Hepatocyte (in vitro differentiated cells): ENCODE measurements around the gene KRTAP5-6. TPM values are rescaled to one million over a fixed set of nuclear protein-coding genes. Genes with fewer than 3 reads are reported as not detected.

ENCODE experiments used
- DNase-seq: peaks from one replicate; pipeline ENCODE4 v3.0.0-alpha.2; 2016; ENCODE audit warnings: low spot score
- H2AFZ ChIP-seq: fragments of 200-600 bp; sonication (generic); 2 replicates; pipeline ENCODE4 v1.6.0; 2016; ENCODE audit warnings: antibody characterized with exemption, mild to moderate bottlenecking
- H3K27ac ChIP-seq: fragments of 200-600 bp; sonication (generic); 2 replicates; pipeline ENCODE4 v1.5.1; 2016; ENCODE audit warnings: mild to moderate bottlenecking
- H3K27me3 ChIP-seq: fragments of 200-600 bp; sonication (generic); 2 replicates; pipeline ENCODE4 v1.6.1; 2016
- H3K36me3 ChIP-seq: fragments of 200-600 bp; sonication (generic); replicated peaks from 2 replicates; pipeline ENCODE4 v1.5.1; 2016; ENCODE audit warnings: low read depth; ENCODE audit not compliant: insufficient read depth
- H3K4me1 ChIP-seq: fragments of 200-600 bp; sonication (generic); 2 replicates; pipeline ENCODE4 v1.5.1; 2016; ENCODE audit warnings: mild to moderate bottlenecking, moderate library complexity; ENCODE audit not compliant: insufficient read depth
- H3K4me2 ChIP-seq: fragments of 200-600 bp; sonication (generic); 2 replicates; pipeline ENCODE4 v1.6.0; 2016
- H3K4me3 ChIP-seq: fragments of 200-600 bp; sonication (generic); 2 replicates; pipeline ENCODE4 v1.5.1; 2016; ENCODE audit warnings: mild to moderate bottlenecking
- H3K79me2 ChIP-seq: fragments of 200-600 bp; sonication (generic); 2 replicates; pipeline ENCODE4 v1.6.0; 2017; ENCODE audit warnings: mild to moderate bottlenecking
- H3K9me2 ChIP-seq: fragments of 200-600 bp; sonication (generic); replicated peaks from 2 replicates; pipeline ENCODE4 v1.6.0; 2017; ENCODE audit warnings: mild to moderate bottlenecking; ENCODE audit not compliant: insufficient read depth
- H3K9me3 ChIP-seq: fragments of 200-600 bp; sonication (generic); 2 replicates; pipeline ENCODE4 v1.5.1; 2016; ENCODE audit warnings: low read depth, mild to moderate bottlenecking
- H4K20me1 ChIP-seq: fragments of 200-600 bp; sonication (generic); 2 replicates; pipeline ENCODE4 v1.6.0; 2016; ENCODE audit warnings: mild to moderate bottlenecking; ENCODE audit not compliant: insufficient read depth, poor library complexity, severe bottlenecking
- EZH2 ChIP-seq: fragments of 200-600 bp; sonication (generic); IDR thresholded peaks from 2 replicates; pipeline ENCODE4 v1.6.1; 2016; ENCODE audit warnings: antibody characterized with exemption, mild to moderate bottlenecking, borderline replicate concordance
- EZH2phosphoT487 ChIP-seq: fragments of 200-600 bp; sonication (generic); IDR thresholded peaks from one replicate; pipeline ENCODE4 v1.6.1; 2018; ENCODE audit warnings: antibody characterized with exemption, mild to moderate bottlenecking, low read depth, moderate library complexity; ENCODE audit not compliant: unreplicated experiment, severe bottlenecking
- WGBS: methylation state at CpG from one replicate; pipeline ENCODE4 v1.1.6; 2016; ENCODE audit warnings: low lambda C conversion rate; ENCODE audit errors: missing lambda C conversion rate; 5-methylcytosine and 5-hydroxymethylcytosine counted together
- polyA plus RNA-seq: library from polyadenylated mRNA; unstranded; fragments of >200 nt; fragmentation: Nextera tagmentation; extraction: Ambion mirVana; gene quantifications from 2 replicates; pipeline ENCODE4 v1.2.1, GENCODE V29; 2016
- total RNA-seq: library from RNA; depleted of rRNA; stranded (reverse); fragments of >200 nt; gene quantifications from 2 replicates; pipeline ENCODE4 v1.2.3, GENCODE V29; 2014
- TF ChIP-seq, protein P1 (sequence below): fragments of 200-600 bp; sonication (generic); IDR thresholded peaks from 2 replicates; pipeline ENCODE4 v1.5.1; 2016; ENCODE audit warnings: antibody characterized with exemption, mild to moderate bottlenecking; ENCODE audit not compliant: poor library complexity

KRTAP5-6 gene
- total and polyA plus RNA-seq, 2 experiments from 2014 or later: not detected

- no peak overlapping the region for H2AFZ ChIP-seq
- DNase-seq: no peak
- no peaks in the 10 kb centered on the region for H3K9me3 ChIP-seq
- H3K79me2 ChIP-seq: no peaks in the 10 kb centered on the region
- no peaks in the 10 kb centered on the region for H3K9me2 ChIP-seq
- no peaks in the 10 kb centered on the region for H4K20me1 ChIP-seq
- no peaks in the 10 kb centered on the region for H3K27me3 ChIP-seq
- H3K4me2 ChIP-seq: no peak overlapping the region
- no peak overlapping the region for H3K27ac ChIP-seq
- WGBS: 73% methylated on average over 9 of the region's 9 CpGs
- H3K4me3 ChIP-seq: no peak overlapping the region
- peaks cover 5% of the 10 kb centered on the region for H3K4me1 ChIP-seq
- H3K36me3 ChIP-seq: no peaks in the 10 kb centered on the region
- TF ChIP-seq EZH2phosphoT487 (no peak), EZH2 (no peak)
- TF ChIP-seq, protein P1, sequence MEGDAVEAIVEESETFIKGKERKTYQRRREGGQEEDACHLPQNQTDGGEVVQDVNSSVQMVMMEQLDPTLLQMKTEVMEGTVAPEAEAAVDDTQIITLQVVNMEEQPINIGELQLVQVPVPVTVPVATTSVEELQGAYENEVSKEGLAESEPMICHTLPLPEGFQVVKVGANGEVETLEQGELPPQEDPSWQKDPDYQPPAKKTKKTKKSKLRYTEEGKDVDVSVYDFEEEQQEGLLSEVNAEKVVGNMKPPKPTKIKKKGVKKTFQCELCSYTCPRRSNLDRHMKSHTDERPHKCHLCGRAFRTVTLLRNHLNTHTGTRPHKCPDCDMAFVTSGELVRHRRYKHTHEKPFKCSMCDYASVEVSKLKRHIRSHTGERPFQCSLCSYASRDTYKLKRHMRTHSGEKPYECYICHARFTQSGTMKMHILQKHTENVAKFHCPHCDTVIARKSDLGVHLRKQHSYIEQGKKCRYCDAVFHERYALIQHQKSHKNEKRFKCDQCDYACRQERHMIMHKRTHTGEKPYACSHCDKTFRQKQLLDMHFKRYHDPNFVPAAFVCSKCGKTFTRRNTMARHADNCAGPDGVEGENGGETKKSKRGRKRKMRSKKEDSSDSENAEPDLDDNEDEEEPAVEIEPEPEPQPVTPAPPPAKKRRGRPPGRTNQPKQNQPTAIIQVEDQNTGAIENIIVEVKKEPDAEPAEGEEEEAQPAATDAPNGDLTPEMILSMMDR: no peak
These were observed 32.7 kb downstream of the KRTAP5-6 start for GRCh38 chr11:1729692-1730011.

DNA sequence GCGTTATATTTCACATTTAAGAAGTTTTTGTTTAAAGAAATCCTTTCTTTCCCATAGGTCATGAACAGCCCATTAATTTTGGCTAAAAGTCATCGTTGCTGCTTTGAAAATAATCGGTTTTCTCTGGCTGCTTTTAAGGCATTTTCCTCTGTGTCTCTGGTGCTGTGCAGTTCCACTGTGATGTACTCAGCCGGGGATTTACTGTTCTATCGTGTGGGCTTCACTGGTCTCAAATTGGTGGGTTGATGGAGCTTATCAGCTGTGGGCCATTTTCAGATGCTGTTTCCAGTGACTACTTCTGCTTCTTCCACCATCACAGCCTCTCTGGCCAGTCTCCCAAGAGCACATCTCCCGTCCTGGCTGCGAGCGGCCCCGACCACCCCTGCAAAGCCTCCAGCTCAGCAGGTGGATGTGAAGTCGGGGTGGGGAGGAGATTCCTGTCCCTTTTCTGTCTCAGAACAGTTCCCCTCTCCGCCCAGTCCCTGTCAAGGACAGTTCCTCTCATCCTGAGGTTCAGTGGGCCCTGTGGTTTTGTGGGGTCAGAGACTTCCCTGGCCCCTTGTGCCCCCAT is 33.1 kb downstream of the KRTAP5-6 start:
- no peaks in the 10 kb centered on the region for H3K9me3 ChIP-seq
- no peaks in the 10 kb centered on the region for H3K36me3 ChIP-seq
- H2AFZ ChIP-seq: no peak overlapping the region
- no peaks in the 10 kb centered on the region for H3K9me2 ChIP-seq
- H3K4me2 ChIP-seq: no peak overlapping the region
- peaks cover 5% of the 10 kb centered on the region for H3K4me1 ChIP-seq
- H4K20me1 ChIP-seq: no peaks in the 10 kb centered on the region
- TF ChIP-seq EZH2 (no peak), EZH2phosphoT487 (no peak)
- TF ChIP-seq, protein P1: no peak
- no peaks in the 10 kb centered on the region for H3K27me3 ChIP-seq
- no peak overlapping the region for H3K27ac ChIP-seq
- no peak overlapping the region for H3K4me3 ChIP-seq
- no peaks in the 10 kb centered on the region for H3K79me2 ChIP-seq
- 69% methylated on average over 11 of the region's 11 CpGs for WGBS
- DNase-seq: no peak

DNA sequence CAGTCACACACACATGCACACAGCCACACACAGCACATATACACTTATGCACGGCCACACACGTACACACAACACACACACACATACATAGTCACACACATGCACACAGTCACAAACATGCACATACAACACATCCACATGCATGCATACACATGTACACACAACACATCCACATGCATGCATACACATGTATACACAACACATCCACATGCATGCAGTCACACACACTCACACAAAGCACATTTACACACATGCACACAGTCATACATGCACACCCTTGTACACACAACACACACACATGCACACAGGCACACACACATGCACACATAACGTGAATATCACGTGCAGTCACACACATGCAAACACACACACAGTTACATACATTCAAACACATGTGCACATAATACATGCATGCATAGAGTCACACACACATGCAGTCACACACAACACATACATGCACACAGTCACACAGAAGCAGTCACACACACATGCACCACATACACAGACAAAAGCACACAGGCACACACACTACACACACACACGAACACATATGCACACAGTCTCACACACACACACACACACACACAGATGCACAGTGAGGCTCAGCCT is 34.6 kb downstream of the KRTAP5-6 start:
- peaks cover 5% of the 10 kb centered on the region for H3K4me1 ChIP-seq
- no peaks in the 10 kb centered on the region for H3K36me3 ChIP-seq
- H3K9me3 ChIP-seq: no peaks in the 10 kb centered on the region
- H3K27me3 ChIP-seq: no peaks in the 10 kb centered on the region
- H3K79me2 ChIP-seq: no peaks in the 10 kb centered on the region
- H3K4me2 ChIP-seq: no peak overlapping the region
- no peaks in the 10 kb centered on the region for H3K9me2 ChIP-seq
- H4K20me1 ChIP-seq: no peaks in the 10 kb centered on the region
- TF ChIP-seq EZH2: no peak
- TF ChIP-seq, protein P1: no peak
- TF ChIP-seq EZH2phosphoT487: no peak
- DNase-seq: no peak
- WGBS: 88% methylated on average over 5 of the region's 5 CpGs
- H2AFZ ChIP-seq: no peak overlapping the region
- no peak overlapping the region for H3K27ac ChIP-seq
- H3K4me3 ChIP-seq: no peak overlapping the region
